ENCODE results near the gene FCHO2. TPM values are rescaled to one million over a fixed set of nuclear protein-coding genes. Genes with fewer than 3 reads are reported as not detected.

Gene FCHO2
- total RNA-seq, 1 experiment from 2014 or later = 5.1 TPM

GRCh38 chr5:73095564-73096238, 139.9 kb downstream of the FCHO2 start:
- H4K20me1 ChIP-seq (ENCODE audit: insufficient read depth, low read depth, low read length) = no peaks in the 10 kb centered on the region
- no peaks in the 10 kb centered on the region for H3K9me3 ChIP-seq (ENCODE audit: low read length)
- H3K27ac ChIP-seq (ENCODE audit: low read length) = no peak overlapping the region
- H2AFZ ChIP-seq (ENCODE audit: low read length) = no peak overlapping the region
- no peaks in the 10 kb centered on the region for H3K79me2 ChIP-seq (ENCODE audit: low read length)
- H3K9ac ChIP-seq (ENCODE audit: low read length) = no peak overlapping the region
- no peak for DNase-seq
- H3K4me3 ChIP-seq (ENCODE audit: low read length) = no peak overlapping the region
- H3K27me3 ChIP-seq (ENCODE audit: low read length) = 0 out of 2 replicates have a peak, but pooled peaks cover 3% of the 10 kb centered on the region
- H3K9me2 ChIP-seq (replicated peaks; ENCODE audit: insufficient read depth, low read length) = no peaks in the 10 kb centered on the region
- no peaks in the 10 kb centered on the region for H3K4me1 ChIP-seq (ENCODE audit: low read length)
- H3K4me2 ChIP-seq (ENCODE audit: low read depth, low read length, poor library complexity, severe bottlenecking) = no peak overlapping the region
- H3K36me3 ChIP-seq (ENCODE audit: insufficient read depth, low read length) = no peaks in the 10 kb centered on the region

DNA sequence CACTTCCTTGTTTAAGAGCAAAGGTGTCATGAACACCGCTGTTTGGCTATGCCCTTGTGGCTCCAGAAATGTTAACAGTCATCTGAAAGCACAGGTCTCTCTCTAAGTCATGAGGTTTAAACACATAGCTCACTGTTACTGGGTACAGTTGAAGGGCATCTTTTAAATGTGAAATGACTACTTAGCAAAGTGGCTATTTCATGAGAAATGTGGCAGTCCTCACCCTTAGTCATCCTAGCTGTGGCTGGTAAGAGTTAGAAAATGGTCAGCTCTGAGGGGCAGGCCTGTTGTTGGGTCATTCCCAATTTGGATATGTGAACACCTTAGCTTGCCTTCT, 140.4 kb downstream of the FCHO2 start:
- no peaks in the 10 kb centered on the region for H3K79me2 ChIP-seq (ENCODE audit: low read length)
- H3K9ac ChIP-seq (ENCODE audit: low read length) = no peak overlapping the region
- H3K27ac ChIP-seq (ENCODE audit: low read length) = no peak overlapping the region
- no peaks in the 10 kb centered on the region for H3K9me3 ChIP-seq (ENCODE audit: low read length)
- H3K4me3 ChIP-seq (ENCODE audit: low read length) = no peak overlapping the region
- H4K20me1 ChIP-seq (ENCODE audit: insufficient read depth, low read depth, low read length) = no peaks in the 10 kb centered on the region
- DNase-seq = no peak
- no peaks in the 10 kb centered on the region for H3K4me1 ChIP-seq (ENCODE audit: low read length)
- no peaks in the 10 kb centered on the region for H3K36me3 ChIP-seq (ENCODE audit: insufficient read depth, low read length)
- H3K27me3 ChIP-seq (ENCODE audit: low read length) = 0 out of 2 replicates have a peak, but pooled peaks cover 3% of the 10 kb centered on the region
- H3K9me2 ChIP-seq (replicated peaks; ENCODE audit: insufficient read depth, low read length) = no peaks in the 10 kb centered on the region
- no peak overlapping the region for H3K4me2 ChIP-seq (ENCODE audit: low read depth, low read length, poor library complexity, severe bottlenecking)
- H2AFZ ChIP-seq (ENCODE audit: low read length) = no peak overlapping the region

DNA sequence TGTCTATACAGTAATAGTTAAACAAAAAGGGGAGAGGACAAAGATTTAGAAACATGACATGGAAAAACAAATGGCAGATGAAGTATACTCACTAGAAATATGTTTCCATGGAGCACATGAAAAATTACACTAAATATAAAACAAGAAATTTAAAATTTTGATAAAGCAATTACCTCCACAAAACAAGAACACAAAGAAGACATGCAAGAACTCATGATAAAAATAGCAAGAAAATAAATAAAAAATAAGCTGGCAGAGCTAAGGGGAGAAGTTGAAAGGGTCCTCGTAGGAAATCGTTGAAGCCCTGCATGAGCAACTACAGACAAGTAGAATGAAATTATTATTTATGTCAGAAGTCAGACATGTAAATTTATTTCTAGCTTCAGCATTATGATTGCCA, 141.9 kb downstream of the FCHO2 start:
- Histone ChIP-seq H3K36me3 (ENCODE audit: insufficient read depth, low read length) (no peaks in the 10 kb centered on the region), H3K27ac (ENCODE audit: low read length) (no peak overlapping the region), H3K9ac (ENCODE audit: low read length) (no peak overlapping the region), H3K4me3 (ENCODE audit: low read length) (no peak overlapping the region), H3K27me3 (ENCODE audit: low read length) (0 out of 2 replicates have a peak, but pooled peaks cover 3% of the 10 kb centered on the region), H3K4me1 (ENCODE audit: low read length) (no peaks in the 10 kb centered on the region), H4K20me1 (ENCODE audit: insufficient read depth, low read depth, low read length) (no peaks in the 10 kb centered on the region), H3K9me2 (replicated peaks; ENCODE audit: insufficient read depth, low read length) (no peaks in the 10 kb centered on the region), H3K9me3 (ENCODE audit: low read length) (no peaks in the 10 kb centered on the region), H2AFZ (ENCODE audit: low read length) (no peak overlapping the region), H3K79me2 (ENCODE audit: low read length) (no peaks in the 10 kb centered on the region), H3K4me2 (ENCODE audit: low read depth, low read length, poor library complexity, severe bottlenecking) (no peak overlapping the region)
- no peak for DNase-seq

DNA sequence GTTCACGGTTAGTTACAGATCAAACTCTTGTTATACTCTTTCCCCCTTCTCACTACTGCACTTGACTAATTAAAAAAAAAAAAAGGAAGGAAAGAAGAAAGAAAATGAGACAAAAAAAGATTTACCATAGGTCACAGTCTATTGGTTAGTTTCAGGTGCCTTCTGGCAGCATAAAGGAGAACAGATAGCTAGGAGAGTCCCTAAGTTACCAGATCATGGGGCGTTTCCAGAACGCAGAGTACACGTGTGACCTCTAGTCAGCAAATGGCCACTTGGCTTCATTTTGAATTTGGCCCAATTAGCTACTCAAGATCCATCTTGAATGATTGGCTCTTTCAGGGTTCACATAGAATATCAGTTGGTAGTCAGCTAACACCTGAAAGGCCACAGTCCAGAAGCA, 144.3 kb downstream of the FCHO2 start:
- Histone ChIP-seq H3K9ac (ENCODE audit: low read length) (no peak overlapping the region), H3K36me3 (ENCODE audit: insufficient read depth, low read length) (no peaks in the 10 kb centered on the region), H3K4me1 (ENCODE audit: low read length) (no peaks in the 10 kb centered on the region), H3K79me2 (ENCODE audit: low read length) (no peaks in the 10 kb centered on the region), H2AFZ (ENCODE audit: low read length) (no peak overlapping the region), H3K27ac (ENCODE audit: low read length) (no peak overlapping the region), H3K9me2 (replicated peaks; ENCODE audit: insufficient read depth, low read length) (no peaks in the 10 kb centered on the region), H4K20me1 (ENCODE audit: insufficient read depth, low read depth, low read length) (no peaks in the 10 kb centered on the region), H3K4me3 (ENCODE audit: low read length) (no peak overlapping the region), H3K9me3 (ENCODE audit: low read length) (no peaks in the 10 kb centered on the region), H3K4me2 (ENCODE audit: low read depth, low read length, poor library complexity, severe bottlenecking) (no peak overlapping the region), H3K27me3 (ENCODE audit: low read length) (0 out of 2 replicates have a peak, but pooled peaks cover 3% of the 10 kb centered on the region)
- no peak for DNase-seq

DNA sequence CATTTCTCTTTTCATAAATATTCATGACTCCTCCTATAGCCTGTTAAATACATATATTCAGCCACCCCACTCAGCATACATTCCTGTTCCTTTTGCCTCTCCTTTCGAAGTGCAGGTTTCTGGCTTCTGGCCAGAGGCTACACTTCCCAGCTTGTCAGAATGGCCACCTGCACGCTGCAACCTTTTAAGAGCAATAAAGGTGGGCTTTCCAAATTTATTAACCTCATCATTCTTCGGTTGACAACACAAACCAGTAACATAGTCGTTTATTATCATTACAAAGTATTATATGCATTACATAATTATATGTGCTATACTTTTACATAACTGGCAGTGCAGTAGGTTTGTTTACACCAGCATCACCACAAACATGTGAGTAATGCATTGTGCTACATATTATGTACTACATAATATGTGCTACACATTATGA, 148.0 kb downstream of the FCHO2 start:
- Histone ChIP-seq H3K4me1 (ENCODE audit: low read length) (no peaks in the 10 kb centered on the region), H3K27ac (ENCODE audit: low read length) (no peak overlapping the region), H3K4me3 (ENCODE audit: low read length) (no peak overlapping the region), H3K9me3 (ENCODE audit: low read length) (no peaks in the 10 kb centered on the region), H2AFZ (ENCODE audit: low read length) (no peak overlapping the region), H3K4me2 (ENCODE audit: low read depth, low read length, poor library complexity, severe bottlenecking) (no peak overlapping the region), H3K36me3 (ENCODE audit: insufficient read depth, low read length) (no peaks in the 10 kb centered on the region), H3K79me2 (ENCODE audit: low read length) (no peaks in the 10 kb centered on the region), H3K9me2 (replicated peaks; ENCODE audit: insufficient read depth, low read length) (no peaks in the 10 kb centered on the region), H3K27me3 (ENCODE audit: low read length) (no peaks in the 10 kb centered on the region), H4K20me1 (ENCODE audit: insufficient read depth, low read depth, low read length) (no peaks in the 10 kb centered on the region), H3K9ac (ENCODE audit: low read length) (no peak overlapping the region)
- DNase-seq = no peak

GRCh38 chr5:73104326-73104725, 148.5 kb downstream of the FCHO2 start:
- Histone ChIP-seq H2AFZ (ENCODE audit: low read length) (no peak overlapping the region), H3K9me3 (ENCODE audit: low read length) (no peaks in the 10 kb centered on the region), H3K27me3 (ENCODE audit: low read length) (no peaks in the 10 kb centered on the region), H3K79me2 (ENCODE audit: low read length) (no peaks in the 10 kb centered on the region), H3K4me1 (ENCODE audit: low read length) (no peaks in the 10 kb centered on the region), H3K36me3 (ENCODE audit: insufficient read depth, low read length) (no peaks in the 10 kb centered on the region), H3K9me2 (replicated peaks; ENCODE audit: insufficient read depth, low read length) (no peaks in the 10 kb centered on the region), H3K9ac (ENCODE audit: low read length) (no peak overlapping the region), H3K4me3 (ENCODE audit: low read length) (no peak overlapping the region), H3K27ac (ENCODE audit: low read length) (no peak overlapping the region), H3K4me2 (ENCODE audit: low read depth, low read length, poor library complexity, severe bottlenecking) (no peak overlapping the region), H4K20me1 (ENCODE audit: insufficient read depth, low read depth, low read length) (no peaks in the 10 kb centered on the region)
- no peak for DNase-seq

GRCh38 chr5:73106335-73106734, 150.5 kb downstream of the FCHO2 start:
- no peak overlapping the region for H3K27ac ChIP-seq (ENCODE audit: low read length)
- H3K9ac ChIP-seq (ENCODE audit: low read length) = no peak overlapping the region
- no peak overlapping the region for H3K4me2 ChIP-seq (ENCODE audit: low read depth, low read length, poor library complexity, severe bottlenecking)
- H3K27me3 ChIP-seq (ENCODE audit: low read length) = no peaks in the 10 kb centered on the region
- H3K4me3 ChIP-seq (ENCODE audit: low read length) = no peak overlapping the region
- H3K79me2 ChIP-seq (ENCODE audit: low read length) = no peaks in the 10 kb centered on the region
- H4K20me1 ChIP-seq (ENCODE audit: insufficient read depth, low read depth, low read length) = no peaks in the 10 kb centered on the region
- DNase-seq = no peak
- H3K9me2 ChIP-seq (replicated peaks; ENCODE audit: insufficient read depth, low read length) = no peaks in the 10 kb centered on the region
- H3K36me3 ChIP-seq (ENCODE audit: insufficient read depth, low read length) = no peaks in the 10 kb centered on the region
- no peaks in the 10 kb centered on the region for H3K9me3 ChIP-seq (ENCODE audit: low read length)
- H2AFZ ChIP-seq (ENCODE audit: low read length) = no peak overlapping the region
- no peaks in the 10 kb centered on the region for H3K4me1 ChIP-seq (ENCODE audit: low read length)

DNA sequence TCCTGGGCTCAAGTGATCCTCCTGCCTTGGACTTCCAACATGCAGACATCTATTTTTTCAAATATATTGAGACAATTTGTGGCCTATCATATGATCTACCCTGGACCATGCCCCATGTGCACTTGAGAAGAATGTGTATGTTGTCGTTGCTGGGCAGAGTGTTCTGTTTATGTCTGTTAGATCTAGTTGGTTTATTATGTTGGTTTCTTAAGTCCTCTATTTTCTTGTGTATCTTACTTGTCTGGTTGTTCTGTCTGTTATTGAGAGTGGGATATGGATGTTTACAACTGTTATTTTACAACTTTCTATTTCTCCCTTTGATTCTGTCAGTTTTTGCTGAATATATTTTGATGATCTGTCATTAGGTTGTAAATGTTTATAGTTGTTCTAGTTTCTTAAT, 154.3 kb downstream of the FCHO2 start:
- no peak overlapping the region for H3K9ac ChIP-seq (ENCODE audit: low read length)
- H3K4me2 ChIP-seq (ENCODE audit: low read depth, low read length, poor library complexity, severe bottlenecking) = no peak overlapping the region
- no peaks in the 10 kb centered on the region for H4K20me1 ChIP-seq (ENCODE audit: insufficient read depth, low read depth, low read length)

More for the DNA sequence above, 154.3 kb downstream of the FCHO2 start:
- Histone ChIP-seq H3K4me3 (ENCODE audit: low read length) (no peak overlapping the region), H3K27ac (ENCODE audit: low read length) (no peak overlapping the region), H3K9me2 (replicated peaks; ENCODE audit: insufficient read depth, low read length) (no peaks in the 10 kb centered on the region), H3K79me2 (ENCODE audit: low read length) (no peaks in the 10 kb centered on the region), H3K36me3 (ENCODE audit: insufficient read depth, low read length) (no peaks in the 10 kb centered on the region), H3K4me1 (ENCODE audit: low read length) (no peaks in the 10 kb centered on the region), H3K9me3 (ENCODE audit: low read length) (no peaks in the 10 kb centered on the region), H3K27me3 (ENCODE audit: low read length) (no peaks in the 10 kb centered on the region), H2AFZ (ENCODE audit: low read length) (no peak overlapping the region)
- no peak for DNase-seq
